Inferior parietal cortex (tissue), 1 donor: ENCODE measurements around the gene NLGN4X.

Experiments
- DNase-seq: peaks from one replicate; pipeline ENCODE4 v3.0.0-alpha.2; 2016; ENCODE audit errors: extremely low spot score

NLGN4X gene

GRCh38 chrX:6151971-6152370, 76.7 kb downstream of the NLGN4X start:
- DNase-seq: no peak

GRCh38 chrX:6149060-6149872, 79.4 kb downstream of the NLGN4X start:
- DNase-seq: no peak

DNA sequence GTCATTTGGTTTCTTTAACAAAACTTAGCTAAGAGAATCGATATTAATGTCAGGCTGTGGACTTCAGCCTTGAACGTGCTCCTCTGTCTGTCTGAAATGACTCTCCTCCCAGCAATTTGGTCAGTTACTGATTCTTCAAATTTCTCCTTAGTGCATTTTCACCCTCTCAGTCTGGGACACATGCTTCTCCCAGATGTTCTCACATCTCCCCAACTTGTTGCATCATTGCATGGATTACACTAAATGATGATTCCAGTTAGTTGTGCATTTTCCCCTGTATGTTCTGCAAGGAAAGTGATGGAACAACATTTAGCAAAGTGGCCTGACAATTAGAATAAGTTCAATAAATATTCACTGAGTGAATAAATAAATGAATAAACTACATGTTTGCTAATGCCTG, 94.4 kb downstream of the NLGN4X start:
- no peak for DNase-seq

GRCh38 chrX:6132970-6133369, 95.7 kb downstream of the NLGN4X start:
- no peak for DNase-seq

DNA sequence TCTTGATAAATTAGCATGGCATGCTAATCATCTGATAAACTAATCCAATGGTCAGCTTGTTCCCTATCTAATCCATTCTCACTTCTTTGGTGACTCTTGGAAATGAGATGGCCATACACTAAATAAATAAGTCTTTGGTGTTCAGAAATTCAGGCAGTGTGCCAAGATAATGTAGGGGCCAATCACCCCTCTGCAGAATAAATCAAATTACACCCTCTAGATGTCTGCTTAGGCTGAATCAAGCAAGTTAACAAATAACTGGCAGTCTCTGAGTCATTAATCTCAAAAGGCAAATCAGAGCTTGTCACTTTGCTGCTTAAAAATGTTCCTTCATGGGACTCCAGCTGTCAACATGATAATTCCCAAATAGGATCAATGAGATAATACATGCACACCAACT, 97.4 kb downstream of the NLGN4X start:
- DNase-seq: no peak

- DNase-seq: no peak
Observed at GRCh38 chrX:6129195-6129594, 99.5 kb downstream of the NLGN4X start.

GRCh38 chrX:6120329-6120728, 108.3 kb downstream of the NLGN4X start:
- DNase-seq: no peak

GRCh38 chrX:6095469-6095868, 133.2 kb downstream of the NLGN4X start:
- DNase-seq: no peak

DNA sequence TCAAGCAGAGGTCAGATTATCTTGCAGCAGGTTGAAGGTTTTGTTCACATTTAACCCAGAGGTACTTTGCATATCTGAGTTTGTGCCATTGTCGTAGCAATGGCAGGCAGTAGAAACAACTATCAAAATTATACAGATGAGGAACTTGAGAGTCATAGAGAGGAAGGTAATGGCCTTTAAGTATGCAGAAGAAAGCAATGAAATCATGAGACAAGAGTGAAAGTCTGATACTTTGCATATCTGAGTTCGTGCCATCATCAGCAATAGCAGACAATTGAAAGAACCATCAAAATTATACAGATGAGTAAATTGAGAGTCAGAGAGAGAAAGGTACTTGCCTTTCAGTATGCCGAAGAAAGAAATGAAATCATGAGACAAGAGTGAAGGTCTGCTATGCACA, 154.1 kb downstream of the NLGN4X start:
- no peak for DNase-seq

GRCh38 chrX:6071731-6072130, 156.9 kb downstream of the NLGN4X start:
- no peak for DNase-seq

DNA sequence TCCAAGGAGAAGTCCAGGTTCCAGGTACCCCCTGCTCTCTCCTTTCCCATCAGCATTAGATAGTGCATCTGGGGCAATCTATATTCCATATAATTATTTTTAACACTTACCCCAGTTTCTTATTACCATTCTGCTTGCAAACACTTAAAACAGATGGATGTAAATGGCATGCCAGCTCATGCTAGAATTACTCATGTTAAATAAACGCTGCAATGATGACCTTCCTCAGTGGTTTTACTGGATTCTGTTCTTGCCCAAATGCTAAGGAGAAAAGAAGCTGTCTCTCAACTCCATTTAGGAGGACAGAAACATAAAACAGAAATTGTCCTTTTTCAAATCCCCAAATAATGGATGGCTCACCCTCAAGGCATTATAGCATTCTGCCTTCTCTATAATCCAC, 161.1 kb downstream of the NLGN4X start:
- no peak for DNase-seq

DNA sequence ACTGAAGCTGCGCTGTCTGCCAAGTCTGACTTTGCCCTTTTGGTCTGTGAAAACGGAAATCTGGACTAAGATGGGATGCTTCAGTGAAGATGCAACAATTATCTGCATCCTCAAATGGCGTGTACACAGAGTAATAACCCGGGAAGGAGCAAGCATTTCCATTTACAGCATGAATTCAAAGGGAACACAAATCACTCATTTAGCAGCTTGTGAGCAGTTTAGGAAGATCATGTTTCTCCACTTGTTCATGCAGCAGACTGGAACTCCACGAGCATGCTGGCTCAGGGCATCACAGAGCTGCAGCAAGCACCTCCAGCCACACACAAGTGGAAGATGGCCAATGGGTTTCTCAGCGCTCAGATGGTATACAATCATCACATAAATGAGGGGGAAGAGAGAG, 175.5 kb downstream of the NLGN4X start:
- no peak for DNase-seq

DNA sequence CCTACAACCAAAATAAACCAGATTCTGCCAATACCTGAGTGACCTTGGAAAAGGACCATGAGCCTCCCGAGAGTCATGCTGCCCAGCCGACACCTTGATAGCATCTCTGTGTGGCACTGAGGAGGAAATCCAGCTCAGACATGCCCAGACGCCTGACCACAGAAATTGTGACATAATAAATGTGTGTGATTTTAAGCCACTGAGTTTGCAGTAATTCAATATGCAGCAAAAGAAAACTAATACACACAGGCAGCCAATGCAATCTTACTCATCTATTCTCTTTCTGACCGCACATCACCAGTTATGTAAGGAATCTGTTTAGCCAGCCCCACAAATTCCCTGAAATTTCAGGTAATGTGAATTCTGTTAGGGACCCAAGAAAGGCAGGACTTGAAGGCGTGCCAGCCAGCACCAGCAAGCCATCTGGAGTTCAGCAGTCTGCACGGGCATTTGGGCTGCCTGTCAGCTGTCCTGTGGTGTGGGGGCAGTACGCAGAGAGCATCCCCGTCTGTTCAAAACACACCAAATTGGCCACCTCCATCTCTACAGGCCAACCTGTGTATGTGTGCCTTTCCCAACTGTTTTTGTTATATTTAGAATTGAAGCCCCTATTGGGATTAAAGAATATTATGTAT, 176.4 kb downstream of the NLGN4X start:
- no peak for DNase-seq

- no peak for DNase-seq
Observed at GRCh38 chrX:6049132-6049531, 179.5 kb downstream of the NLGN4X start.

- DNase-seq: no peak
Observed at GRCh38 chrX:6041630-6042029, 187.0 kb downstream of the NLGN4X start.

DNA sequence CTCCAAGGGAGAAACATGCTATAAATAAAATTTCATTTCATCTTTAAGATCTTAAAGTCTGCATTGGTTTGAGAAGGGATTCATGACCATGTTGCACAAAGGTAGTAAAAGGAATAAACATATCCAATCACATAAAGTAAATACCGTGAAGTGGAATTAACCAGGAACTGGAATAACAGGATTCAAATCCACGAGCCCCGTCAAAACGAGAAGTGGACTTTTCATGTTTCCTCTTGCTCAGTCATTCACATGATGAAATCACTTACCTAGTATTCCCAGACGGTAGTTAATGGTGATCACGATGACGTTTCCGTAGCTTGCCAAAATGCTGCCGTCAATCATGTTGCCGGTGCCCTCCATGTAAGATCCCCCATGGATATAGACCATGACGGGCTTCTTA, 199.7 kb downstream of the NLGN4X start:
- DNase-seq: no peak

DNA sequence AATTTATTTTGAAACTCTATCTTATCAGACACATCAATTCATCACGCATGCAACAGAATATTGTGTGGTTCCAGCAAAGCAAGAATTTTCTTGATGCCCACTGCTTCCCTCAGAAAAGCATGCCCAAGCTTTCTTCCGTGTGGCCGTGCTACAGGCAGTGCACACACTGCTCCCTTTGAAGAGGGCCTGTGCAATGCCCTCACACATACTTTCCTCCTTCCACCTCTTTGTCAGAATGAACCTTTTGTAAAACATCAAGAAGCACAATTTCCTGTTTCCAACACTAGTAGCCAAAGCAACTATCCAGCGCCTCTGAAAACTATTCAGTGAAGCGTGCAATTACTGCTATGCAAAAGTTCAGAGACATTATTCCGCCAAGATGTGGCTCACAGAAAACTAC, 201.7 kb downstream of the NLGN4X start:
- DNase-seq: peak; percentile 3

DNA sequence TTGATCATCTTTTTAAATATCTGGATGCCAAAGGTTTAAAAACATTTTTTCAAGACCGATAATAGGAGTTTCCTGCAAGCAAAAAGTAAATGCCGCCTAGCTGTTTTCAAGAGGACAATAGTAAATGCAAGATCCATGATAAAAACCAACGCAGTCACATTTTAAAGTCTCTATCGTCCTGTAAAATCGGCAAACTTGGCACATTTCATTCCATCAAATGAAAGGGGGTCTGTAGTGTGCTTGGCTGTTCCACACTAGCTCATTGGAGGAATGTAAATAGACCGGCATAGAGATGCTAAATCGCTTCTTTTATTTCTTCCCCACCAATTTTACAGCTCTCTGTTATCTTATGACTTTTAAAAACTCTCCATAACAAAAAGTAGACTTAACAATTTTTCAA, 202.2 kb downstream of the NLGN4X start:
- no peak for DNase-seq

DNA sequence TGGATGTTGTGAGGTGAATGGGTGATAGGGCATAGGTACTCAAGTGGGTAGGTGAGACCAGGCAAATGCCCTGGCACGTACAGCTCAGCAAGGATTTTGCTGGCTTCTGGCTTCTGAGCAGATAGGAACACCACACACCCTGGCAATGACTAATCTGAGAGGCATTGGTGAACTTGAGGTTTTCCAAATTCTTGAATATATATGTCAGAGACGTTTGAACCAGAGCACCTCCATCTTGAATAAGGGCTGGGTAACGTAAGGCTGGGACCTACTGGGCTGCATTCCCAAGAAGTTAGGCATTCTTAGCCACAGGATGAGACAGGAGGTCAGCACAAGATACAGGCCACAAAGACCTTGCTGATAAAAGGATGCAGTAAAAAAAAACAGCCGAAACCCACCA, 204.5 kb downstream of the NLGN4X start:
- DNase-seq: no peak

GRCh38 chrX:6021316-6022091, 207.2 kb downstream of the NLGN4X start:
- DNase-seq: peak; percentile 58

DNA sequence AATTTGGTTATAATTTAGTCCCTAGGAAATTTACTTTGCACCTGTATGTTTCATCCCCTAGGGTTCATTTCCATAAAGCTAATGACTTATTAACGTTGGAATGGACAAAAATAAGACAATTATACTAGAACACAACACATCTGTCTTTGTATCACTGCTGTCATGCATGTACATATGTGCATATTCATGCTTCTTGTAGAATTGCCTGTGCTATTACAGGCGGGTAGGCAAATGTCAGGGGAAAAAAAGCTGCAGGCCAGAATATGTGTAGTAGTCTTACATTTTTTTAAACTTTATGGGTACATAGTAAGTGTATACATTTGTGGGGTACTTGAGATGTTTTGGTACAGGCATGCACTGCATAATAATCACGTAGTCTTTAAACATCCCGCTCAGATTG, 209.6 kb downstream of the NLGN4X start:
- no peak for DNase-seq

DNA sequence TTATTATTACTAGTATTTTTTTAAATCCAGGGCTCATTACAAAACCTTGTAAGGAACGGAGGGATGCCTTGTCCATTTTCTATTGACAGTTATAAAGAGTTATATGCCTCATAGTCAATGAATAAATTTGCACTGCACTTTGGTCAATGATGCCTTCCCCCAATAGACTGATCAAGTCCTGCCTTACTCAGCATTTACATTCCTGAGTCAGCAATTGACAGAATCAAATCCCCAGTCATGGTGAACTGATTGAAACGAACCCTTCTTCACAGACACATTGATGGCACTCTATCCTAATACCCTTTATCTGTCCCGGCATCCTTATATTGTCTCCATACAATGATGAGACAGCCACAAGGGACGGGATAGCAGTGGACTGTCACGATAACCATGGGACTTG, 213.2 kb downstream of the NLGN4X start:
- DNase-seq: no peak

- no peak for DNase-seq
Observed at GRCh38 chrX:6012357-6012756, 216.3 kb downstream of the NLGN4X start.
